ENCODE results near the gene INTS7. TPM values are rescaled to one million over a fixed set of nuclear protein-coding genes. Genes with fewer than 3 reads are reported as not detected.
"Not testable (repeated sequence)": the region's sequence is repeated elsewhere in the genome, so short reads cannot be mapped to it uniquely, and the experiment has no call there.

Gene INTS7
- total and polyA plus RNA-seq, 12 donors, result 4.4 to 11.6 (median 8.5) TPM

DNA sequence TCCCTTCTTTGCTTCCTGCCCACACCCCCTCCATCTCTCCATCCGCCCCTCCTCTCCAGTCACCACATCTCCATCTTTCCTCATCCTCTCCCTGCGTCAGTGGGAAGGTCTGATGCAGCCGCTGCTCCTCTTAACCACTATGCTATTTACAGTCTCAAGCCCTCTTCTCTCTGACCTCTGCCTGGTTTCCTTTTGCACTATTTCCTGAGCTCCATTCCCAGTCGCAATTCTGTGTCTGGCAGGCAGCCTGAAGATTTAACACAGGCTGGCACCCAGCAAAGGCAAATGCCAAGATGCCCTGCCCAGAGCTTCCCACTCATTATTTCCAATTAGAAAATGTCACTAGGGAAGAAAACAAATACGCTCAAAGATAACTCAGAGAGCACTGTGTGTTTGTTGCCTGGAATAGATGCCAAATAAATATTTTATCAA is 115.2 kb downstream of the INTS7 start:
- Histone ChIP-seq H3K9me3 (no peaks in the 10 kb centered on the region), H3K4me3 (no peak overlapping the region), H3K27ac (peak overlapping the region in 4 of 10 donors; percentile 20 to 53 (median 36)), H3K27me3 (no peaks in the 10 kb centered on the region), H3K36me3 (no peaks in the 10 kb centered on the region), H3K4me1 (peaks cover 0 to 32% (median 7%) of the 10 kb centered on the region in 9 donors)
- intact Hi-C loops (cut with DNase I), result no loop called here
- TF ChIP-seq CTCF (IDR thresholded peaks at IDR 0.05), result no peak
- DNase-seq (peak; percentile 27 to 29), ATAC-seq (peak; percentile 31 to 93 (median 78))
- 24 to 25% methylated on average over 5 of the region's 5 CpGs for WGBS, 2 donors

DNA sequence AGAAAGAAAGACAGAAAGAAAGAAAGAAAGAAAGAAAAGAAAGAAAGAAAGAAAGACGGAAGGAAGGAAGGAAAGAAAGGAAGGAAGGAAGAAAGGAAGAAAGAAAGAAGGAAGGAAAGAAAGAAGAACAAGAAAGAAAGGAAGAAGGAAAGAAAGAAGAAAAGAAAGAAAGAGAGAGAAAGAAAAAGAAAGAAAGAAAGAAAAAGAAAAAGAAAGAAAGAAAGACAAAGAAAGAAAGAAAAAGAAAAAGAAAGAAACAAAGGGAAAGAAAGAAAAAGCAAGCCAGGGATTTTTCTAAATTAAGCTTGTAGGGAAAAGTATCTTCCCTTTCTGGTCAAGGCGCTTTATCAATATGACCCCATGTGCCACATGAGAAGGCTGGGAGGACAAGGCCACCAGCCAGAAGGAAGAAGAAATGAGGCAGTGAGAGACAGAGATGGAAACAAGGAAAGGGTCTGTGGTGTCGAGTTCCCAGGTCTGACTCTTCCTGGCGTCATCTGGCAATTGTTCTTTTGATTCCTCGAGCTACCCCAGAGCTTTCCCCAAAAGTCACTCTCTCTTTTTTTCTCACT is 116.4 kb downstream of the INTS7 start:
- 80 to 90% methylated on average over 5 of the region's 5 CpGs for WGBS, 2 donors
- no peak overlapping the region for H3K4me3 ChIP-seq
- H3K36me3 ChIP-seq, result no peaks in the 10 kb centered on the region
- H3K9me3 ChIP-seq, result no peaks in the 10 kb centered on the region
- DNase-seq, result no peak
- no peak for TF ChIP-seq CTCF (IDR thresholded peaks at IDR 0.05)
- intact Hi-C loops (cut with DNase I), result no loop called here
- no peaks in the 10 kb centered on the region for H3K27me3 ChIP-seq
- ATAC-seq, result no peak
- peaks cover 0 to 32% (median 7%) of the 10 kb centered on the region in 9 donors for H3K4me1 ChIP-seq
- peak overlapping the region in 1 of 10 donors; percentile 66 for H3K27ac ChIP-seq

- H3K4me3 ChIP-seq; H3K36me3 ChIP-seq; H3K27me3 ChIP-seq; H3K9me3 ChIP-seq; DNase-seq; ATAC-seq; H3K27ac ChIP-seq; intact Hi-C loops (cut with DNase I): not testable (repeated sequence)
- H3K4me1 ChIP-seq, result peaks cover 0 to 32% (median 7%) of the 10 kb centered on the region in 9 donors
- 86 to 90% methylated on average over 3 of the region's 3 CpGs for WGBS, 2 donors
Observed at GRCh38 chr1:211916458-211916857, 118.9 kb downstream of the INTS7 start.

DNA sequence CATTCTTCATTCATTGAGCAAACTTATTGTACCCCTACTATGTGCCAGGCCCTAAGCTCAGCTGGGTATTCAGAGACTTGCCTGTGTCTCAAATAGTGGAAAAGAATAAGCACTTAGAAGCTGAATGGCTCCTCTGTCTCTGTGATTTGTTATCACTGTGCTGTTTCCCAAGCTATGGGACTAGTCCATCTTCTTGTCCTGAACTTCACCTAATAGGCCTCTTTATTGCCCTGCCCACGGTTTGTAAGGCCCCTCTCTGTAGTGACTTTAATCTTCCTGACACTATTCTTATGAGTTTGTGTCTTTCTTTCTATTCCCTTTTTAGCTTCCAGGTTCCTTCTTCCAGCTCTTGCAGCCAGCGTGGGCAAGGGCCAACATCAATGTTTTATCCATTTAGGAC is 119.4 kb downstream of the INTS7 start:
- DNase-seq (no peak), ATAC-seq (no peak)
- Histone ChIP-seq H3K27ac (no peak overlapping the region), H3K36me3 (no peaks in the 10 kb centered on the region), H3K9me3 (no peaks in the 10 kb centered on the region), H3K4me3 (no peak overlapping the region), H3K4me1 (peaks cover 0 to 37% (median 7%) of the 10 kb centered on the region in 9 donors), H3K27me3 (no peaks in the 10 kb centered on the region)
- intact Hi-C loops (cut with DNase I), result no loop called here
- WGBS, 2 donors, result 71 to 78% methylated on average over 2 of the region's 2 CpGs
- TF ChIP-seq CTCF (IDR thresholded peaks at IDR 0.05), result no peak

DNA sequence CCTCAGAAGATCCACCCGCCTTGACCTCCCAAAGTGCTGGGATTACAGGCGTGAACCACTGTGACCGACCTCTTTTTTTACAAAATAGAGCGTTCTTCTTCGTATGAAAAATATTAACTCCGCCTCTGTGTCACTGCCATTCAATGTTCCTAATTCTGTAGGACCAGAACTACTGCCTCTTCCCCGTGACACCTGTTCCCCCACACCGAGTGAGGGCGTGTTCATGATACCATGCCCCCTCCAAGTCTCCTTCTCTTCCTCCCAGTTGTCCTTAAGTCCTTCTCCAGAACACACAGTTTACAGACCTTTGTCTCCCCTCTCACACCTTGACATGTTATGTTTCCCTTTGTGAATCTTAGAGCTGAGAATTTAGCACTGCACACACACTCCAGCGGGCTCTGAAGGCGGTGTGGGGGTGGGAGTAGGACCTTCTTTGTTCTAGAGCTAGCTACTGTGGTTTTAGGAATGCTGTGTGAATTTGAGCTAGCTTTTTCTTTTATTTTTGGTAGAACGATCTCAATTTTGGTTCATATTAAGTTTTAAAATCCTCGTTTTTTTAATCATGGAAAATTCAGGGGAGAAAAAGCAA is 122.4 kb downstream of the INTS7 start:
- 91 to 92% methylated on average over 13 of the region's 13 CpGs for WGBS, 2 donors
- Histone ChIP-seq H3K4me3 (no peak overlapping the region), H3K9me3 (no peaks in the 10 kb centered on the region), H3K4me1 (peaks cover 0 to 36% (median 0%) of the 10 kb centered on the region in 9 donors), H3K27me3 (peaks cover 0 to 5% (median 0%) of the 10 kb centered on the region in 7 donors), H3K27ac (no peak overlapping the region), H3K36me3 (no peaks in the 10 kb centered on the region)
- intact Hi-C loops (cut with DNase I), result no loop called here
- TF ChIP-seq CTCF (IDR thresholded peaks at IDR 0.05), result no peak
- DNase-seq, result no peak
- no peak for ATAC-seq
